Measurements from ENCODE around the gene EIF5. TPM values are rescaled to one million over a fixed set of nuclear protein-coding genes. Genes with fewer than 3 reads are reported as not detected.

The EIF5 gene
- total RNA-seq, 1 experiment from 2014 or later: 356 TPM

GRCh38 chr14:103308717-103309616 lies 25.1 kb upstream of the EIF5 start:
- Histone ChIP-seq H3K14ac (ENCODE audit: insufficient read depth, low read length) (no peak overlapping the region), H2AFZ (ENCODE audit: low read length) (no peak overlapping the region), H3K23ac (ENCODE audit: insufficient read length, low read depth, low read length) (no peak overlapping the region), H3K79me1 (ENCODE audit: insufficient read depth, low read depth, low read length, poor library complexity, severe bottlenecking) (no peaks in the 10 kb centered on the region), H3K4me1 (ENCODE audit: insufficient read depth, low read length) (no peaks in the 10 kb centered on the region), H3K9me3 (ENCODE audit: control insufficient read depth, low read depth, low read length) (no peaks in the 10 kb centered on the region), H4K5ac (ENCODE audit: insufficient read length, low read depth, low read length) (no peak overlapping the region), H2BK5ac (ENCODE audit: insufficient read length, low read length) (no peak overlapping the region), H3K23me2 (ENCODE audit: insufficient read length, low read depth, low read length, poor library complexity, severe bottlenecking) (no peaks in the 10 kb centered on the region), H2BK20ac (ENCODE audit: low read depth, low read length, poor library complexity, severe bottlenecking) (no peak overlapping the region), H3K56ac (ENCODE audit: insufficient read length, low read depth, low read length) (no peak overlapping the region), H4K91ac (ENCODE audit: insufficient read length, low read depth, low read length) (no peak overlapping the region), H2BK15ac (ENCODE audit: low read depth, low read length) (no peak overlapping the region), H4K8ac (replicated peaks; ENCODE audit: insufficient read length, low read depth, low read length) (no peak overlapping the region), H4K20me1 (ENCODE audit: control insufficient read depth, insufficient read depth, insufficient read length) (no peaks in the 10 kb centered on the region), H3K18ac (ENCODE audit: insufficient read length, low read depth, low read length) (no peak overlapping the region), H3T11ph (ENCODE audit: low read length) (no peak overlapping the region), H3K4ac (ENCODE audit: low read depth, low read length) (no peak overlapping the region), H3K27ac (ENCODE audit: insufficient read length, low read depth, low read length) (no peak overlapping the region), H2AK5ac (ENCODE audit: insufficient read length, low read length) (no peak overlapping the region), H3K79me2 (ENCODE audit: insufficient read depth, low read length) (no peaks in the 10 kb centered on the region), H3K27me3 (ENCODE audit: insufficient read depth, low read length) (no peaks in the 10 kb centered on the region), H3K9ac (ENCODE audit: extremely low read depth, insufficient read length, low read length) (no peak overlapping the region), H3K4me2 (ENCODE audit: insufficient read depth, insufficient read length, low read length) (no peak overlapping the region), H2BK120ac (ENCODE audit: low read depth, low read length, poor library complexity, severe bottlenecking) (no peak overlapping the region), H2BK12ac (ENCODE audit: insufficient read length, low read depth, low read length) (no peak overlapping the region)
- Mint-ChIP-seq H3K9me3 (peaks cover 4 to 7% of the 10 kb centered on the region in 2 experiments; a peak in 3 of 5 replicates), H3K4me3 (no peak overlapping the region), H3K36me3 (ENCODE audit: insufficient read depth in 1 of 3, low read depth in 3 of 3) (no peaks in the 10 kb centered on the region), H3K27ac (no peak overlapping the region), H3K27me3 (ENCODE audit: low read depth) (peaks cover 7% of the 10 kb centered on the region), H3K4me1 (no peaks in the 10 kb centered on the region)
- DNase-seq: no peak
- WGBS (ENCODE audit: extremely low coverage, insufficient read length, low lambda C conversion rate): no CpG with 5 or more reads among the region's 10 CpGs
- TF ChIP-seq CTCF (conservative IDR thresholded peaks at IDR 0.05): no peak

Measured in H9 (cell line).